ENCODE measurements around the gene MUC5B. TPM values are rescaled to one million over a fixed set of nuclear protein-coding genes. Genes with fewer than 3 reads are reported as not detected.

The MUC5B gene
- polyA plus RNA-seq, 4 donors = 0.01 to 0.74 (median 0.23) TPM; not detected in 1

DNA sequence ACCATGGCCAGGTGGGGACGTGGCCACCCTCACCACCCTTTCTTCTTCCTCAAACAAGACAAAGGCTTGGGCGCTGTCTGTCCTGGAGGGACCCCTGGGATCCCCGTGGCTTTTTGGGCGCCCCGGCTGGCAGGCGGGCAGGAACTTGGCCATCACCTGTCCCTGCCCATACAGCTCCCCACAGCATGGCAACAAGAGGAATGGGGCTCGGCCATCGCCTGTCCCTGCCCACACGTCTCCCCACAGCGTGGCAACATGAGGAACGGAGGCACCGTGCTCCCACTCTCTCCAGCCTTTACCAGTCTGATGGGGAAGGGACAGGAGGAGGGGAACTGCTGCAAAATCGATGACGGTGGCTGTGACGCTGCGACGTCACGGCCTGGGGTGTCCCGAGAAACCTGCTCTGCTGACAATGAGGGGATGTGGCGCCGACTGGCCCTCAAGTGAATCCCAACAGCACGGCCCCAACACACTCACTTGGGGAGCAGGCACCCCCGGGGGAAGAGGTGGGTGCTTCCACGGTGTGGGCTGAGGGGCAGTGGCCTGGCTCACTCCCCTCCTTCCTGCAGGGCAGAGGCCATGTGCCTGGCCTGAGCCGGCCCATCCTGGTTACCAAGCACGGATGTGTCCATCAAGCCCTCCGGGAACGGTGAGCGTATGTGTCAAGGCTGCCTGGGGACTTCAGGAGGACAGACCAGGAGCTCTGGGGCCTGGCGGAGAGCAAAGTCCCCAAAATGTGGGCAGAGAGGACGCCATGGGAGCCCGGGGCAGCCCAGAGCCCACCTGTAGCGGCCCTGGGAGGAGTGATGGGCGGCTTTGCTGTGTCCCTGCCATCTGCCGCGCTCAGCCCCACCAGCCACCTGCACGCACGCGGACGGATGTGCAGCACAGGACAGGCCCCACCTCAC is 56.2 kb downstream of the MUC5B start:
- no peak for DNase-seq (ENCODE audit: low read depth in 4 of 4, low spot score in 3 of 4)

DNA sequence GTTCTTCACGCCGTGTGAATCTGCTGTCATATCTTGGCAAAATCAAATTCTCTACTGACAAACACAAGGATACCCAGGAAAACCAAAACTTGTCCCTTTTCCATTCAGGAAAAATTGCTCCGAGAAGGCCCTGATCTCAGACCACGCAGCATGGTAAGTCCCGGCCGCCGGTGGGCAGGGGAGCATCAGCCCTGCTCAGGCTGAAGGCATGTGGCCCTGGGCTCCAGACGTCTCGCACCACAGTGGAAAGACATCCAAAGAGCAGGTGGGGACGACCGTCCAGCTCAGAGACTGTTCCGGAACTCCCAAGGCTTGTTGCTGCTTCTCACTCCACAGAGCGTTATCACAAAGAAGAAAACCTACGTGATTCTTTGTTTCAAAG is 56.8 kb downstream of the MUC5B start:
- no peak for DNase-seq (ENCODE audit: low read depth in 4 of 4, low spot score in 3 of 4)

DNA sequence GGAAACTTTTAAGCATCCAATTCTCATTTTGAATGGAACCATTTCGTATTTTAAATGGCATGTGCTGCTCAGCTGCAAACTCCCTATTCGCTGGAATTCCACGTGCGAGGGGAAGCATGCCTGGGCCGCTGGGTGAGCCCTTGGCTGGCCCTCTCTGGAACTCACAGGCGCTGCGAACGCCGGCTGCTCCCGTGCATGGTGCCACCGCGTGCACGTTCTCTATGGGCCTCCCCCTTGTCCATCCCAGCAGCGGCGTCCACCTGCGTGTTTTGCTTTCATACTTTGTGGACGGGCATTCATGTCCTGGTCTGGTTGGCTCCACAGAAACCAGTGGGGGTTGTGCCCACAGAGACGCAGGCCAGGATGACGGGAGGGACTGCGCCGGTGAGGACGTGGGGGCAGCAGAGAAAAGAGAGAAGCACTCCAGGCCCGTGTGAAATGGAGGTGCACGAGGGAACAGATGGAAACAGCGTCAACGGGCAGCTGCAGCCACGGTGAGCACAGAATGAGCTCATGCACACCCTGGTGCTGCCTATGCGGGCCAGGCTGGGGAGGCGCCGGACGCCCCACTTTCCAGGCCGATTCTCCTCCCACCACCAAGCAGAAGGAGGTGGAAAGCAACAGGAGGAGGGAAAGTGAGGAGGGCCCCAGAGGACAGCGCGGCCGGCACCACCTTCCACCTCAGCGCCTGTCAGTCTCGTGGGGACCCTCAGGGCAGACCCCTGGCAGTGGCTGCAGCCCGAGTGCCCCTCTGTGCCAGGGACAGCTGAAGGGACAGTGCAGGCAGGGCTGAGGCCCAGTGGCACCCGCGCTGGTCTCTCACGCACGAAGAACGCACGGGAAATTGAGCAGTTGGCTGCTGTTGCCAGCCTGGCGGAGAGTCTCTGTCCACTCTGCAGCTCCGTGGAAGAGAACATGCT is 57.5 kb downstream of the MUC5B start:
- DNase-seq (ENCODE audit: low read depth in 4 of 4, low spot score in 3 of 4) = no peak

DNA sequence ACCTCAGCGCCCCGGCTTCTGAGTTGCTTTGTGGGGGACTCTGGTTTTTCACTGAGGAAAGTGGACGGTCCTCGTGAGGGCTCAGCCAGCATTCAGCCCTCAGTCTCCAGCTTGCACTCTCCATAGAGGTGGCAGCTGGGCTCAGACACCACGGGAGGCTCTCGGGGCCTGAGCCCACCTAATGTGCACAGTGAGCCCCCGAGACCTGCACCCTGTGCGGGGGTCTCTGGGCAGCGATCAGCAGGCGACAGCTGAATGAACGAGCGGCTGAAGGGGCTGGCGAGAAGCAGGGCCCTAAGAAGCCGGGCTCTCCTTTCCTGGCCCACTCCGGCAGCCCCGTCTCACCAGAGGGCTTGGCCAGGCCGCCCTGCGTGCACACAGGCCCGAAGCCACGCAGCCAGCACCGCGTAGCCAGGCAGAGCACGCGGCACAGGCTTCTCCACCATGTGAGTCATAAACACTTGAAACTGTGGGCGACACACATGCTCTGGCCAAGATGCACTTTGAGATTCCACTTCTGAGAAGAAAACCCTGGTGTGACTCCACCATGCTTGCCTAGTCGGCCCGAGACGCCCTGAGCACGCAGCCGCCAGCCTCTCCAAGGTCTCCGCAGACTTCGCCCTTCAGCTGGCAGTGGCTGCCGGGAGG is 58.6 kb downstream of the MUC5B start:
- DNase-seq (ENCODE audit: low read depth in 4 of 4, low spot score in 3 of 4) = no peak

DNA sequence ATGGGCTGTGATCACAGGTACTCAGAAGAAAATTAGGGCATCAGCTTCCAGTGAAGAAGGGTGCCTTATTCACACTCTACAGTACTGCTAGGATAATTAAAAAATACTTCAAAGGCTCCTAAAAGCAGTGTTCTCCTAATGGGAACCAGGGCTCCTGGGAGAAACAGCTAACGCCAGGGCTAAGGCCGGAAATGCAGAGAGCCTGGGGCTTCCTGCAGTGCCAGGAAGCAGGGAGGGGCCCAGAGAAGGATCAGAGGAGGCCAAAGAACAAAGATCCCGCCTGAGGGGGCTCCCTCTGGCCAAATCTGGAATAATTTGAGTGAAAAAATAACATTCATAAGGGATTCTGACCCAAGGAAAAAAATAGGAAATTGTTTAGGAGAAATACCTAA is 59.1 kb downstream of the MUC5B start:
- no peak for DNase-seq (ENCODE audit: low read depth in 4 of 4, low spot score in 3 of 4)

DNA sequence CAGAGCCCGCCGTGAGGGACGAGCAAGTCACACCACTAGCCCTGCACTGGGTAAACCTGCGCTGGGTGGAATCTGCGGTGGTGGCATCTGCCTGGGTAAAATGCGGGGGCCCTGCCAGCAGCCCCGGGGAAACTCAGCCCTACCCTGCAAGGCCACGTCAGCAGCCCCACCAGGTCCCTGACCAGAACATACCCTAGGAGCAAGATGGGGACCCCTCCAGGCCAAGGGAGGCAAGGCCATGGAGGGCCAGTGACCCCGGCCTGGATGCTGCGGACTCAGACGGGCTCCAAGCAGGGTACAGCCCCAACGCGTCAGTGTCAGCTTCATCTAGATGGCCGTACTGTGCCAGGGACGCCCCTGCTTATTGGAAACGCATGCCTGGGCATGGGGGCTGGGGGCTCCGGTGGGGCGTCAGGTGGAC is 60.2 kb downstream of the MUC5B start:
- DNase-seq (ENCODE audit: low read depth in 4 of 4, low spot score in 3 of 4) = no peak

DNA sequence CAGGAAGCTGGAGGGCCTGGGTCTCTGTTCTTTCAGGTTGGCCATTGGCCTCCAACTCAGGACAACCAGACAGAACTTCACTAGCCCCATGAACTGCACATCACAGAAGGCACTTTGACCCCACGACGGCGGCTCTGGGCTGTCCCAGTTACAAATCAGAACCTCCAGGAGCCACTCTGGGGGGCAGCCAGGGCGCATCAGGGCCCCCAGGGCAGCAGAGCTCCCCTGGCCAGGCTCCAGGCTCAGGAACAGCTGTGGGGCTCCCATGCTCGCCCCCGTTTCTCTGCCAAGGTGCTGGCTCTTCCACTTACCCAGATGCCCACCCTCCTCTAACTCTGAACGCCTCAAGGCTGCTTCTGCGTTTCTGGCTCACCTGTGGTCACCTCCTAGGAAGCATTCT is 61.0 kb downstream of the MUC5B start:
- no peak for DNase-seq (ENCODE audit: low read depth in 4 of 4, low spot score in 3 of 4)

DNA sequence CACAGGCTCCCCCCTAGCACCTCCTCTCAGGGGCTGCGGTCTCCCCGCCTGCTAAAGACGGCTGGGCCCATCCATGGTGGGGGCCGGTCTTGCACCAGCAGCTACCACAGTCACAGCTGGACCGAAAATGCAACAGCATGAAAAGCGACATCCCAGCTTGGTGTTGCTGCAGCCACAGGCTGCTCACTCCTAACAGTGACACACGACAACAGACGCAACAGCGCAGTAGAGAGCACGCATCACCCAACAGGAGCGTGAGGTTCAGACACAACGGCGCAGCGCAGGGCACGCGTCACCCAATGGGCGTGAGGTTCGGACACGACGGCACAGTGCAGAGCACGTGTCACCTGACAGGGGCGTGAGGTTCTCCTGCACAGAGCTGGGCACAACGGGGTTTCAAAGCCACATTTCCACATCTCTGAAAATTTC is 62.5 kb downstream of the MUC5B start:
- DNase-seq (ENCODE audit: low read depth in 4 of 4, low spot score in 3 of 4) = no peak

DNA sequence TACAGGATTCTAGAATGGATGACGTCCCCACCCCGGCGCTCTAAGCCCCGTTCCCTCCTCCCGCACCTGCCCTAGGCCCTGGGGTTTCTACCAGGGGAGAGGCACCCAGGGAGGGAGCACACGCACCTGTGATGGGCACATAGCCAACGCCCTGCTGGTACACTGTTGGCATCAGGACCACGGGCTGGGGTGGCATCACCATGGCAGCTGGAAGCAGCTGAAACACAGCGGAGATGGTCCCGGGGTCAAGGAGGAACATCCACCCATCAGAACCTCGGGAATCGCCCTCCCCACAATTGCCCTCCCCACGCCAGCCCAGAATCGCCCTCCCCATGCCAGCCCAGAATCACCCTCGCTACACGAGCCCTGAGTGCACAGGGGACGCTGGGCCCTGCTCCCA is 63.0 kb downstream of the MUC5B start:
- DNase-seq (ENCODE audit: low read depth in 4 of 4, low spot score in 3 of 4) = no peak

DNA sequence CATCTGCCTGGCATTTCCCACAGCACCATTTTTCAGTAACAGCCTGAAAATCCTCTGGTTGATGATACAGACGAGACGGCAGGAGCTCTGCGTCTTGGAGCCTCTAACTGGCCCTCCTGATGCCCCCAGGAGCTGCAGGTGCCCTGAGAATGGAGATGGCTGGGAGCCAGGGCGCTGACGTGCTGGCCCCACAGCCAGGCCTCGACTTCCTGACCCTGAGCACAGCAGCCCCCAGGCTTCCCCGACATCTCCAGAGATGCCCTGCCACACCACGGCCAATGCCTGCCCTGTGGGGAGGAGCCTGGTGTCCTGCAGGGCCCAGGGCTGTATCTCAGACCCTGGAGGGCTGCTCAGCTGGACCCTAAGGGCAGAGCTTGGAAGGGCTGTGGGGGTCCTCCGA is 65.1 kb downstream of the MUC5B start:
- DNase-seq (ENCODE audit: low read depth in 4 of 4, low spot score in 3 of 4) = no peak

DNA sequence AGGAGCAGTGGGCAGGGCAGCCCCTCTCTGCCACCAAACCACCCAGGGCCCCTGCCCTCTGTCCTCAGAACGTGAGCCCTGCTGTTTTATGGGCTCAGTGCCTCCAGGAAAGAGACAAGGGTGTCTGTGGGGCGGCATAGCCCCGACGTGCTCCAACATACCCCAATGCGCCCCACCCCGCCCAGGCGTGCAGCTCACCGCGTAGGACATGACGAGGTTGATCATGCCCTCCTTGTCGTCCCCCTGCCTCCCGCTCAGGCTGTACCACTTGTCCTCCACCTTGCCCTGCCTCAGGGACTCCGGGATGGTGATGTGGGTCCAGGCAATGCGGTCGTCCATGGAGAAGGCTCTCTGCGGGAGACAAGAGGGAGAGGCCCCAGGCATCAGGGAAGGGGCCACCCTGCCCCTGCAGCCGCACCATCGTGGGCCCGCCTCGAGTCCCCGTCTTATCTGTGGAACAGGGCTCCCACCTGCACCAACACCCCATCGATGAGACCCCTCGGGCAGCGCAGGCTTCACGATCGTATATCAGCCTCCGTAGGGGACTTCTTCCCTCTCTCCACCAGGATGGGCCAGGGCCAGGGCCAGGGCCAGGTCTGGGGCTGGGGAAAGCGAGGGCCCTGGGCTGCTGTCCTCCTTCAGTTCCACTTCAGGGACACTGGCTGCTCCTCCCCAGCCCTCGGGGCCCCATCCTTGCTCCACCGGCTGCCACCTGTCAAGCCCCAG is 65.7 kb downstream of the MUC5B start:
- DNase-seq (ENCODE audit: low read depth in 4 of 4, low spot score in 3 of 4) = no peak

DNA sequence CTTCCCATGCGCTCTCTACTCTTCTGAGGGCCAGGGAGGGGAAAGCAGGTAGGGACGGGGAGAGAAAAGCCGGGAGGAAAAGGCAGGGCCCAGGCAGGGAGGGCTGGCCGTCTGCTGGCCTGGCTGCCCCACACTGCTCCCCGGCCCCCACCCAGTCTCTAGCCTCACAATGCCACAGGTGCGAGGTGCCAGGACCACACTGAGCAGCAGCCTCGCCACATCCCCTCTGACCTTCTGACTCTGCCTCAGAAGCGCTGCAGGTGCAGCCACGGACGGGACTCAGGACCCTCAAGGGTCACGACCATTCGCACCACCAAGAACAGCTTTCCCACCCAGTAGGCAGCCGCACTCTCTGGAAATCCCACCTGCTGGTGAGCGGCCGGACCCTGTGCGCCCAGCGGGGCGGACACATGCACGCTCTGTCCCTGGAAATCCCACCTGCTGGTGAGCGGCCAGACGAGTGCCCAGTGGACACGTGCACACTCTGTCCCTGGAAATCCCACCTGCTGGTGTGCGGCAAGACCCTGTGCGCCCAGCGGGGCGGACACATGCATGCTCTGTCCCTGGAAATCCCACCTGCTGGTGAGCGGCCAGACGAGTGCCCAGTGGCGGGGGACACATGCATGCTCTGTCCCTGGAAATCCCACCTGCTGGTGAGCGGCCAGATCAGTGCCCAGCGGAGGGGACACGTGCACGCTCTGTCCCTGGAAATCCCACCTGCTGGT is 66.5 kb downstream of the MUC5B start:
- DNase-seq (ENCODE audit: low read depth in 4 of 4, low spot score in 3 of 4) = no peak

DNA sequence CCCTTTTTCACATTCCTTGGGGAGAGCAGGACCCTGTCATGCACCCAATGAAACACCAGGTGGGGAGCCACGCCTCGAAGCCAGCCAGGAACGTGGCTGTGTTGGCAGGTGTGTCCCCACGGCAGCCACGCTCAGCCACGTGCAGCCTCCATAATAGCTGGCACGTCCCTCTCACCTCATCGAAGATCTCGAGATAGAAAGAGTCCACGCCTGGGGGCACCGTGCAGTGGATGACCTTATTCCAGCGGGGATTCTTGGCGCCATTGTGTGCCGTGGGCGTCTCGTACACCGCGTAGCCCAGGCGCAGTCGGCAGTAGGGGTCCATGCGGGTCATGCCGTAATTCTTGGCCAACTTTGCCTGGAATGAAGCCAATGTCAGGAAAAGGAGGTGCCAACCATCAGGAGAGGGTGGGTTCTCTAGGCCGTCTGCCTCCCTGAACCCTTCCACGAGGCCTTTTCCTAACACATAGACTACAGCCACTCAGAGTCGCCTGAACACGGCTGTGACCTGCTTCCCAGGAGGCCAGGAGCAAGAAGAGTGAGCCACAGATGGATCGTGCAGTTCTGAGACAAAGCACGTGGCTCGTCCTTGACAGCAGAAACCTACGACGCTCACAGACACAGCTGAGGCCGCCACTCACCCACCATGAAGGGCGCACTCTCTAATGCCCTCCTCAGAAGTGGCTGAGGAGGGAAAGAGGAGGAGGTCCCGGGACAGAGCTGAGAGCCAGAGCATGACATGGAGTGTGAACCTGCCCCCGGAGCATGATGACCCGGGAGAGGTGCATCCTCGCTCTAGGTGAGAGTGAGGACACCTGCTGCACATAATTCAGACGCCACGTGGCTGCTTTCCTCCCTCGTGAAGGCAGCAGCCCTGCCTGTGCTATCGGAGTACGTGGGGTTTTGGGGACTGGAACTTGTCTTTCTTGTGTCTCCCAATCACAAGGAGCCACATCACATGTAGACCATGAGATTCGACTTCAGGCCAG is 67.5 kb downstream of the MUC5B start:
- no peak for DNase-seq (ENCODE audit: low read depth in 4 of 4, low spot score in 3 of 4)

DNA sequence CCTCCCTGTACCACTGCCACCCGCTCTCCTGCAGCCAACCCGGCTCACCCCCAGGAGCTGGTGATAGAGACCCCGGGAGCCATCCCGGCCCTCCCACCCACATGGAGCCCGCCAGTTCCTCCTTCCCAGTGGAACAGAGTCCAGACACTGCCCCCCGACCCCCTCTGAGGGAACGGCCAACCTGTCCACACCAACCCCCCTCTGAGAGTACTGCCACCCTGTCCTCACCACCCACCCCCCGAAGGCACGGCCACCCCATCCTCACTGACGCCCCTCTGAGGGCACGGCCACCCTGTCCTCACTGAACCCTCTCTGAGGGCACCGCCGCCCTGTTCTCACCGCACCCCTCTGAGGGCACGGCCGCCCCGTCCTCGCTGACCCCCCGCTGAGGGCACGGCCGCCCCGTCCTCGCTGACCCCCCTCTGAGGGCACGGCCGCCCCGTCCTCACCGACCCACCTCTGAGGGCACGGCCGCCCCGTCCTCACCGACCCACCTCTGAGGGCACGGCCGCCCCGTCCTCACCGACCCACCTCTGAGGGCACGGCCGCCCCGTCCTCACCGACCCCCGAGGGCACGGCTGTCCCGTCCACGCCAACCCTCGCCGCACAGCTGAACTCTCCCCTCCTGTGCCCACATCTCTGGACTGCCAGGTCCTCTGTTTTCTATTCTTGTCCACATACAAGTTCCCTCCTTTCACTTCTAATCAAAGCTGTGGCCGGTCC is 68.6 kb downstream of the MUC5B start:
- no peak for DNase-seq (ENCODE audit: low read depth in 4 of 4, low spot score in 3 of 4)

DNA sequence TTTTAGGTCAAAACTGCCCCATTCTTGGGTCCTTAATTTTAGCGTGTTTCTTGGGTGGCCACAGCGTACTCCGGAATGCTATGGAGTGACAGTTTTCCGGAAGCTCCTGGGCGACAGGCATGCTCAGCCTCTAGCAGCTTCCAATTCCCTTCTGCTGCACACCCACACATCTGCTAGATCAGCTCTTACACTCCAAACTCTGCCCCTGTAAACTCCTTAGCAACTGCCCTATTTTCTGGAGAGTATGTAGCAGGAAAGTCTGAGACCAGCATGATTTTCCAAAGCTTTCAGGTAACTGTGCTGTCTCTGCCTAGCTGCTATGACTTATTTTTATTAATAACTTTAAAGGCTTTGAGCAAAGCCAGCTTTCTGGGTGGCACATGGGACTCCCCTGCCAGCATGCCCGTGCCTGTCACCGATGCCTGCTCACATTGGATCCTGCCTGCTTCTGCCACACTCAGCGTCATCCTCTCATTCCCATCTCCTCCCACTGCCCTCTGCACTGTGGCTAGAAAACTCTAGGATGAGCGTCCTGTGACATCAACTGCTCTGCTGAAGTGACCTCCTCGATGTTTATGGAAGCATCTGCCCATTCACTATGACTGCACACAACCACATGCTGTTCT is 69.3 kb downstream of the MUC5B start:
- no peak for DNase-seq (ENCODE audit: low read depth in 4 of 4, low spot score in 3 of 4)

DNA sequence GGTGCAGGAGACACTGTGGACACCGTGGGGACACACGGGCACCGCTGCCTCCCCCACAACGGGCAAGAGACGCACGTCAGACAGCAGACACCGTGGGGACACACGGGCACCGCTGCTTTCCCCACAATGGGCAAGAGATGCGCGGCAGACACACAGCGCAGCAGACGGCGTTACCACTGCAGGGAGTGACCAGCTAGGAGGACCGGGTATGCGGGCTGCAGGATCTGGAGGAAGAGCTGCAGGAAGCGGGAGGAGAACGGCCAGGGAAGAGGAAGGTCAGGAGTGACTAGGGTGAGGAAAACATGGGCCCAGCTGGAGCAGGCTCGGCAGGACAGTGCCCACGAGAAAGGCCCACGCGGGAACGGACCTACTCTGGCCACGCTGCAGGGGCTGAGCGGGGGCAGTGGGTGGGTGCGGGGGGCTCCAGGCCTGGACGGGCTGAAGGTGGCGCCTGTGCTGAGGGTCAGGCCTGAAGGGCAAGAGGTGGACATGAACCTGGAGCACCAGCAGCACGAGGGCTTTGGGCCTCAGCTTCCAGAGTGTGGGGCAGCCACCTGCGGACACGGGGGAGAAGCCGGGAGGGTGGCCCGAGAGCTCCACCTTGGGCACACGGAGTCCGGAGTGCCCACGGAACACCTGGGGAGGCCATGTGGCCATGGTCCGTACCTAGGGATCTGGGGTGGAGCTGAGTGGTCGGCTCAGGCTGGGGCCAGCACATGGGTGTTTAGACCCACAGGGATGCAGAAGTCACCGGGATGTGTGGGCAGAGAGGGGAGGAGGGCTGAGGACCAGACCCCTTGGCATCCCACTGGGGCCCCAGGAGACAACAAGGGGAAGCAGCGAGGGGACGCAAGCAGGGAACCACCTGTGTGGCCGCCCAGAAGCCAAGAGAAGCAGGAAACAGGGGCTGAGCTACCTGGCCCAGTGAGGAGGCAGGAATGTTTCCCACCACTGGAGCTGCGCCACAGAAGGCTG is 70.1 kb downstream of the MUC5B start:
- DNase-seq (ENCODE audit: low read depth in 4 of 4, low spot score in 3 of 4) = no peak

Data from left renal pelvis (tissue), 4 donors.